ENCODE data around the gene ART1. TPM values are rescaled to one million over a fixed set of nuclear protein-coding genes. Genes with fewer than 3 reads are reported as not detected.

ART1 gene
- total RNA-seq, 1 experiment from 2014 or later: not detected

GRCh38 chr11:3665336-3666022, 20.6 kb downstream of the ART1 start (continued):
- TF ChIP-seq ZNF512 (CRISPR knock-in tag; IDR thresholded peaks at IDR 0.05; ENCODE audit: borderline replicate concordance) (no peak), PRDM15 (CRISPR knock-in tag; IDR thresholded peaks at IDR 0.05) (no peak), JUN (CRISPR knock-in tag; IDR thresholded peaks at IDR 0.05) (no peak), FOXP4 (CRISPR knock-in tag; IDR thresholded peaks at IDR 0.05) (no peak), CTCF (IDR thresholded peaks at IDR 0.05) (no peak), FOXP1 (CRISPR knock-in tag; IDR thresholded peaks at IDR 0.05; ENCODE audit: borderline replicate concordance) (no peak), TEAD4 (CRISPR knock-in tag; IDR thresholded peaks at IDR 0.05) (no peak), SMAD4 (CRISPR knock-in tag; IDR thresholded peaks at IDR 0.05) (no peak), ARID4B (CRISPR knock-in tag; IDR thresholded peaks at IDR 0.05; ENCODE audit: borderline replicate concordance) (no peak), GABPB1 (CRISPR knock-in tag; IDR thresholded peaks at IDR 0.05) (no peak), ZNF263 (CRISPR knock-in tag; IDR thresholded peaks at IDR 0.05; ENCODE audit: low read depth) (no peak), PREB (CRISPR knock-in tag; IDR thresholded peaks at IDR 0.05; ENCODE audit: borderline replicate concordance) (no peak)
